ENCODE measurements around the gene ARMS2.

ARMS2 gene

DNA sequence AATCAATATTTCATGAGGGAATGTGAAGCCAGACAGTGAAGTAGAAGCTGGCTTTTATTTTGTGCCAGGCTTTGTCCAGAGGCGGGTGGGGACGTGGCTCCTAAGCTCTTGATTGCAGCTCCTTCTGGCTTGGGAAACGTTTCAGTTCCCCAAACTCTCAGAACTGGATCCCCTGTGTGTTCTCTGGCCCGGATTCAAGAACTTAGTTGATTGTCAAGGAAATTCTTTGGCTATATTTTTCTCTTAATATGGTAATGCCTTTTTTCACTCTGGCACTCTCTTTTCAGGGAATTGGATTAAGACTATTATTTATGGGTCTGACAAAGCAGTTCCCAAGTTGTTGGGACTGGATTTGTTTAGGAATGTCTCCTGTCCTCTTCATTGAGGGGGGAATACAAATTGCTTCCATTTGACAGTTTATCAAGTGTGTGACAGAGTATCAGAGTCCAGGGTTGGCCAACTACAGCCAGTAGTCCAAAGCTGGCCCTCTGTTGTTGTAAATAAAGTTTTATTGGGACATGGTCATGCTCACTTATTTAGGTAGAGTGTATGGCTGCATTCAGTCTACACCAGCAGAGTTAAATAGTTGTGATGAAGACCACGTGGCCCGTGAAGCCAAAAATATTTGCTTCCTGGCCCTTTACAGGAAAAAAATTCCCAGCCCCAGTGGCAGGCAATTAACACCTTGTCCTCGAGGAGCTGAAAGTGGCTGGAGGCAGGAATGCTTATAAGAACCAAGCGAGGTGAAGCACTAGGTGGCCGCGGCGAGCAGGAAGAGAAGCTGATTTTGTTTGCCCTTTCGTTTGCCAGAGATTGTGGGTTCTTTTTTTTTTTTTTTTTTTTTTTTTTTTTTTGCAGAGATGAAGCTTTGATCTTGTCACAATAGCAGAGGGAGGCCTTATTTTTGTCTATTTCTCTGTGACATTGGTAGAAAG is 41.2 kb downstream of the ARMS2 start:
- TF ChIP-seq ZFX (IDR thresholded peaks at IDR 0.05; ENCODE audit: borderline replicate concordance): no peak
- TF ChIP-seq, protein P1, sequence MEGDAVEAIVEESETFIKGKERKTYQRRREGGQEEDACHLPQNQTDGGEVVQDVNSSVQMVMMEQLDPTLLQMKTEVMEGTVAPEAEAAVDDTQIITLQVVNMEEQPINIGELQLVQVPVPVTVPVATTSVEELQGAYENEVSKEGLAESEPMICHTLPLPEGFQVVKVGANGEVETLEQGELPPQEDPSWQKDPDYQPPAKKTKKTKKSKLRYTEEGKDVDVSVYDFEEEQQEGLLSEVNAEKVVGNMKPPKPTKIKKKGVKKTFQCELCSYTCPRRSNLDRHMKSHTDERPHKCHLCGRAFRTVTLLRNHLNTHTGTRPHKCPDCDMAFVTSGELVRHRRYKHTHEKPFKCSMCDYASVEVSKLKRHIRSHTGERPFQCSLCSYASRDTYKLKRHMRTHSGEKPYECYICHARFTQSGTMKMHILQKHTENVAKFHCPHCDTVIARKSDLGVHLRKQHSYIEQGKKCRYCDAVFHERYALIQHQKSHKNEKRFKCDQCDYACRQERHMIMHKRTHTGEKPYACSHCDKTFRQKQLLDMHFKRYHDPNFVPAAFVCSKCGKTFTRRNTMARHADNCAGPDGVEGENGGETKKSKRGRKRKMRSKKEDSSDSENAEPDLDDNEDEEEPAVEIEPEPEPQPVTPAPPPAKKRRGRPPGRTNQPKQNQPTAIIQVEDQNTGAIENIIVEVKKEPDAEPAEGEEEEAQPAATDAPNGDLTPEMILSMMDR (IDR thresholded peaks at IDR 0.05): no peak
- H3K27ac ChIP-seq: no peak overlapping the region

DNA sequence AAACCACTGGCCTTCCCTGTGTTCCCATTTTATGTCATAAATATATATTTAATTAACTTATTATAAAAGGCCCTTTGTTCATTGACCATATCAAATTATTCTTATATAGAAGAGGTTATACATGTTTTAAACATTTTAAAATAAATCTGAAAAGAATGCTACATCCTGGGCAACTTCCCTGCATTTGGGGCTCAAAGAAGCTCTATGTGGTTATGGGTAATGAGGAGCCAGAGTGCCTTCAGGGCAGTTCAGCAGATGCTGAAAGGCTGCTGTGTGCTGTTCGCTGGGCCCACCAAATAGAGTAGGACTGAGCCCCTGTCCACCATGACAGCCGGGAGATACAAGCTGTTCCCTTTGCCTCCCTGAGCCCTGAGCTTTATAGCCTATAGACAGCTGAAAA is 42.8 kb downstream of the ARMS2 start:
- TF ChIP-seq ZFX (IDR thresholded peaks at IDR 0.05; ENCODE audit: borderline replicate concordance): no peak
- TF ChIP-seq, protein P1 (IDR thresholded peaks at IDR 0.05): no peak
- H3K27ac ChIP-seq: no peak overlapping the region

DNA sequence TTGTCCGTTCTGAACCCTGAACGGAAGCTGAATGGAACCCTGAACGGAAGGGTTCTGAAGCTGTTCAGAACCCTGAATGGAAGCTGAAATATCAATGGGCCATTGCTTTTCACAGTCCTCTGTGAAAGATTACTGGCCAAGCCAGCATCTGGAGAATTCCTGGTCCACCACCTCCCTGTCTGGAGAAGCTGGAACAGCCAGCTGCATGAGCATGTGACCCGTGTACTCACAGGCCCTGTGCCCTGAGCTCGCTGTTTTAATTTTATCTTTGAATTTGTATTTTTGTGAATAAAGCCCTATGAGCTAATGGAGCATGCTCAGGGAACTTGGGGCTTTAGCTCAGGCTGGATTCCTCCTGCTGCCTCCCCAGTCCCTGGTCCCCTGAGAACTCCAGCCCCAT is 44.1 kb downstream of the ARMS2 start:
- TF ChIP-seq ZFX (IDR thresholded peaks at IDR 0.05; ENCODE audit: borderline replicate concordance): no peak
- TF ChIP-seq, protein P1 (IDR thresholded peaks at IDR 0.05): no peak
- H3K27ac ChIP-seq: no peak overlapping the region

DNA sequence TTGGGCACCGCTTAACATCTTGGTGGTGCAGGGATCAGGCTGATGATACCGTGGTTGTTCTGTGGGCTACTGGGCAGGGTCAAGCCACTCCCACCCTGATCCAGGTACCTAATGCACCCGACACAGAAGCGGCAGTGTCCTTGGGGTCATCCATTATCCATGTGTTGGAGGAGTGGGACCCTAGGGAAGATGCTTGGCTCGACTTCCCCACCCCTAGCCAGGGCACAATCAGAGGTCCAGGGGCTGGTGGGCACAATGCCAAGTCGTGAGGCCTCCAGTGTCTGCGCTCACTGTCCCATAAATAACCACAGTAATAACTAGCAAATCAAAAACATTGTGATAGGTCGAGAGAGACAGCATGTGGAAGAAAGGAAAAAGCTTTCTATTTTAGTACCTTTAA is 44.6 kb downstream of the ARMS2 start:
- no peak overlapping the region for H3K27ac ChIP-seq
- TF ChIP-seq, protein P1 (IDR thresholded peaks at IDR 0.05): no peak
- no peak for TF ChIP-seq ZFX (IDR thresholded peaks at IDR 0.05; ENCODE audit: borderline replicate concordance)

DNA sequence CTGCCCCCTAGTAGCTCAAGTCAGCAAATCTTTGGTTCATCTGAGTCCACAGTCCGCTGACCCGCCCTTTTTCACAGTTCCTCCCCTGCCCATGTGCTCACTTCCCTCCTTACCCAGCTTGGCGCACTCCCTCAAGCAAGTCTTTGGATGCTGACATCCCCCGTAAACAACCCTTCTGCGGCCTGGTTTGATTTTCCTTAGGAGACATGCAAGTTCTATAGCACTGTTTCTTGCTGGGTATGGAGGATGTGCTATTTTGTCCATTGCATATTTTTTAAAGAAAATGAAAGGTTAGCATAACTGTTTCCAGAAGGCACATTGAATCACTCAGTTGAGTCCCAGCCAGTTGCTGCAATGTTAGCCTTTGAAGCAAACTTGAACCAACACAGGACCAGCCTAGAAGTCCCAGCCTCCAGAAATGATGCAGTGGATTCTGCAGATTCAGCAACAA is 45.1 kb downstream of the ARMS2 start:
- H3K27ac ChIP-seq: no peak overlapping the region
- no peak for TF ChIP-seq ZFX (IDR thresholded peaks at IDR 0.05; ENCODE audit: borderline replicate concordance)
- TF ChIP-seq, protein P1 (IDR thresholded peaks at IDR 0.05): no peak

DNA sequence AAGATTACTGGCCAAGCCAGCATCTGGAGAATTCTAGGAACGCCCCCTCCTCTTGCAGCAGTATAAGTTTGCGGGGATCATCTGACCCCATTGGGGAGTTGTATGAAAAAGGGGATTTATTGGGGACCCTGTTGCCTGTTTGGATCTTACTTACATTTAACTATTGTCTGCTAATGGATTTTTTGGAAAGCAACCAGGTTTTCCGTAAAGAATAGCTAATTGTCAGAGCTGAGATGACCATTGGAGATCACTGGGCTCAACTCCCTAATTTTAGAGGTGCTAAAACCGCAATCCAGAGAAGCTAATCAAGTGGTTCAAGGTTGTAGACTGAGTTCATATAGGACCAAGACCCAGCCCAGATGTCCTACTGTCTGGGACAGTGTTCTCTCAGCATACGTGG is 45.7 kb downstream of the ARMS2 start:
- TF ChIP-seq, protein P1 (IDR thresholded peaks at IDR 0.05): no peak
- no peak for TF ChIP-seq ZFX (IDR thresholded peaks at IDR 0.05; ENCODE audit: borderline replicate concordance)
- no peak overlapping the region for H3K27ac ChIP-seq

DNA sequence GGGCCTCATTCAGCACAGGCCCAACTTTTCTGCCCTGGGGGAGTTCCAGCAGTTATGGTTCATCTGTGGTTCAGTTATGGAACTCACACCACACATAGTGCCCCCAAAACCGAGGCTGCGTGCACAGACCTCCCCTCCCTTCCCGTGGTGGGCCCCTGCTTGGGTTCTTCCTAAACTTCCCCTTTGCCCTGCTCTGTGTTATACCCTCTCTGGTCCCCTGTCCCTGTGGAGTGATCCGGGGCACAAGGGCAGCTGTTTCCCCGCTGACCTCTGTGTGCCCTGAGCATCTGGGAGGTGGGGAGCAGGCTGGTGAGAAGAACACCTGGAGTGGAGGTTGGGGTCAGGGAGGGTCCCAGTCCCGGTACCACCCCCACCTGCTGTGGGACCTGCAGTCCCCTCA is 46.3 kb downstream of the ARMS2 start:
- H3K27ac ChIP-seq: no peak overlapping the region
- TF ChIP-seq, protein P1 (IDR thresholded peaks at IDR 0.05): no peak
- TF ChIP-seq ZFX (IDR thresholded peaks at IDR 0.05; ENCODE audit: borderline replicate concordance): no peak
